Nephron (organoid): Measurements from ENCODE around the gene HS6ST3.
"Not testable (repeated sequence)": the region's sequence is repeated elsewhere in the genome, so short reads cannot be mapped to it uniquely, and the experiment has no call there.

Source experiments
- H3K27ac Mint-ChIP-seq, 3 experiments: 2 replicates each; pipeline ENCODE4 v1.8.0; 2020; ENCODE audit warnings: mixed read lengths in 3 of 3, mild to moderate bottlenecking in 2 of 3, moderate library complexity in 1 of 3
- H3K27me3 Mint-ChIP-seq: 2 replicates; pipeline ENCODE4 v1.8.0; 2021; ENCODE audit warnings: low read depth, mild to moderate bottlenecking, moderate library complexity, mixed read lengths
- H3K36me3 Mint-ChIP-seq: 2 replicates; pipeline ENCODE4 v1.8.0; 2020; ENCODE audit warnings: low read depth, mixed read lengths
- H3K4me1 Mint-ChIP-seq: 2 replicates; pipeline ENCODE4 v1.8.0; 2020; ENCODE audit warnings: mixed read lengths
- H3K4me3 Mint-ChIP-seq, 3 experiments: 2 replicates each; pipeline ENCODE4 v1.8.0; 2020; ENCODE audit warnings: mild to moderate bottlenecking in 3 of 3, mixed read lengths in 3 of 3, moderate library complexity in 2 of 3
- H3K9me3 Mint-ChIP-seq: 2 replicates; pipeline ENCODE4 v1.8.0; 2020; ENCODE audit warnings: mixed read lengths
- TF ChIP-seq, protein P1 (sequence below), 3 experiments: fragments of 200-600 bp; sonication (generic); IDR thresholded peaks; one replicate each; pipeline ENCODE4 v1.5.0; 2021; ENCODE audit warnings: antibody characterized with exemption in 3 of 3; ENCODE audit not compliant: unreplicated experiment in 3 of 3

The HS6ST3 gene

DNA sequence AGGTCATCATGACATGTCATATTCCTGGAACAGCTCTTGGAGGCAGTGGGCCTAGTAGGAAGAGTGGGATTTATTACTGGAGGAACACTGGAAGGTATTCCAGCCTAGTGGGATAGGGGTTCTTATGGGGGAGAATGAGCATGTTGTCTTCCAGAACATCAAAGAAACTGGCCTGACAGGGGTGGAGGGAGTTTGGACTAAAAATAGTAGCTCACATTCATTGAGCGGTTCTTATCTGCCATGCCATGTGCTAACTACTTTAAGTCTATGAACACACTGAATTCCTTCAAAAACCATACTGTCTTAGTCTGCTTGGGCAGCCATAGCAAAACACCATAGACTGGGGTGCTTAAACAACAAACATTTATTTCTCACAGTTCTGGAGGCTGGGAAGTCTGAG lies 413.6 kb downstream of the HS6ST3 start:
- Mint-ChIP-seq H3K4me1 (no peaks in the 10 kb centered on the region), H3K4me3 (no peak overlapping the region), H3K27me3 (no peaks in the 10 kb centered on the region), H3K36me3 (no peaks in the 10 kb centered on the region), H3K27ac (no peak overlapping the region), H3K9me3 (no peaks in the 10 kb centered on the region)
- TF ChIP-seq, protein P1, sequence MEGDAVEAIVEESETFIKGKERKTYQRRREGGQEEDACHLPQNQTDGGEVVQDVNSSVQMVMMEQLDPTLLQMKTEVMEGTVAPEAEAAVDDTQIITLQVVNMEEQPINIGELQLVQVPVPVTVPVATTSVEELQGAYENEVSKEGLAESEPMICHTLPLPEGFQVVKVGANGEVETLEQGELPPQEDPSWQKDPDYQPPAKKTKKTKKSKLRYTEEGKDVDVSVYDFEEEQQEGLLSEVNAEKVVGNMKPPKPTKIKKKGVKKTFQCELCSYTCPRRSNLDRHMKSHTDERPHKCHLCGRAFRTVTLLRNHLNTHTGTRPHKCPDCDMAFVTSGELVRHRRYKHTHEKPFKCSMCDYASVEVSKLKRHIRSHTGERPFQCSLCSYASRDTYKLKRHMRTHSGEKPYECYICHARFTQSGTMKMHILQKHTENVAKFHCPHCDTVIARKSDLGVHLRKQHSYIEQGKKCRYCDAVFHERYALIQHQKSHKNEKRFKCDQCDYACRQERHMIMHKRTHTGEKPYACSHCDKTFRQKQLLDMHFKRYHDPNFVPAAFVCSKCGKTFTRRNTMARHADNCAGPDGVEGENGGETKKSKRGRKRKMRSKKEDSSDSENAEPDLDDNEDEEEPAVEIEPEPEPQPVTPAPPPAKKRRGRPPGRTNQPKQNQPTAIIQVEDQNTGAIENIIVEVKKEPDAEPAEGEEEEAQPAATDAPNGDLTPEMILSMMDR (IDR thresholded peaks at IDR 0.05; ENCODE audit: unreplicated experiment in 3 of 3) = no peak

- Mint-ChIP-seq H3K36me3 (no peaks in the 10 kb centered on the region), H3K9me3 (no peaks in the 10 kb centered on the region), H3K27ac (no peak overlapping the region), H3K4me3 (no peak overlapping the region), H3K4me1 (no peaks in the 10 kb centered on the region), H3K27me3 (no peaks in the 10 kb centered on the region)
- TF ChIP-seq, protein P1 (IDR thresholded peaks at IDR 0.05; ENCODE audit: unreplicated experiment in 3 of 3) = no peak
Measured at GRCh38 chr13:96511587-96511986, 421.7 kb downstream of the HS6ST3 start.

DNA sequence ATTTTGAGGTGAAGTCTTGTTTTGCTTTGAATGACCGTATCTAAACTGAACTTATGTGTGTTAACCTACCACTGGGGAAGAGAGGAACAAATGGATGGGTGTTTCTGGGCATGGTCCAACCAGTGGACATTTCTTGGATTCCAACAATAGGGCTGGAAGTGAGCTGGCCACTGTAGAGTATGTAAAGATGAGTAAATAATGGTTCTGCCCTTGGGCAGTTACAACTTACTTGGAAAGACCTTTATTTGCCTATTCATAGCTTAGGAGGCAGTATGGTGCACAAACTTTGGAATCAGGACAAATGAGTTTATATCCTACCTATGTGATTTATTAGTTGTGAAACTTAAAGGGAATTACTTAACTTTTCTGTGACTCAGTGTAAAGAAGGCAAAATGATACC lies 429.5 kb downstream of the HS6ST3 start:
- no peak overlapping the region for H3K4me3 Mint-ChIP-seq
- no peaks in the 10 kb centered on the region for H3K36me3 Mint-ChIP-seq
- peaks cover 17% of the 10 kb centered on the region for H3K9me3 Mint-ChIP-seq
- TF ChIP-seq, protein P1 (IDR thresholded peaks at IDR 0.05; ENCODE audit: unreplicated experiment in 3 of 3) = no peak
- peaks cover 8% of the 10 kb centered on the region for H3K27me3 Mint-ChIP-seq
- H3K4me1 Mint-ChIP-seq = no peaks in the 10 kb centered on the region
- H3K27ac Mint-ChIP-seq = no peak overlapping the region

GRCh38 chr13:96524398-96525020 lies 434.6 kb downstream of the HS6ST3 start:
- H3K4me1 Mint-ChIP-seq, H3K27ac Mint-ChIP-seq, H3K36me3 Mint-ChIP-seq, H3K4me3 Mint-ChIP-seq, H3K27me3 Mint-ChIP-seq: not testable (repeated sequence)
- H3K9me3 Mint-ChIP-seq = peaks cover 13% of the 10 kb centered on the region

- Mint-ChIP-seq H3K4me3 (no peak overlapping the region), H3K9me3 (peaks cover 13% of the 10 kb centered on the region), H3K27ac (no peak overlapping the region), H3K4me1 (no peaks in the 10 kb centered on the region), H3K27me3 (peaks cover 11% of the 10 kb centered on the region), H3K36me3 (no peaks in the 10 kb centered on the region)
- TF ChIP-seq, protein P1 (IDR thresholded peaks at IDR 0.05; ENCODE audit: unreplicated experiment in 3 of 3) = no peak
Measured at GRCh38 chr13:96525715-96526114, 435.8 kb downstream of the HS6ST3 start.

DNA sequence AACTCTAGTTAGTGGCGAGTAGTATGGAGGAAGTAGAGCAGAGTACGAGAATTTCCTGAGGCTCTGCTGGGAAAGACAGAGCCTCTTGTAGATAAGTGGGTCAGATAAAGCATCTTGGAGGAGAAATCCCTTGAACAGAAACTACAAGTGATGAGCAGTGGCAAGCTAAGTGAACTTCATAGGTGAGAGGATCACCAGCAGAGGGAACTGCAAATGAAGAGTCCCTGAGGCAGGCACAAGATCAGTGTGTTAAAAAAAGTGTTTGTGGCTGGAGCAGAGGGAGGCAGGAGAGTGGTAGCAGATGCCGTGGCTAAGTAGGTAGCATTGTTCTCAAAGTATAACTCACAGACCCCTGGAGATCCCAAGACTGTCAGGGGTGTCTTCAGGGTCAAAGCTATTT lies 437.6 kb downstream of the HS6ST3 start:
- TF ChIP-seq, protein P1 (IDR thresholded peaks at IDR 0.05; ENCODE audit: unreplicated experiment in 3 of 3) = no peak
- Mint-ChIP-seq H3K36me3 (no peaks in the 10 kb centered on the region), H3K4me1 (no peaks in the 10 kb centered on the region), H3K9me3 (peaks cover 8% of the 10 kb centered on the region), H3K27me3 (peaks cover 9% of the 10 kb centered on the region), H3K4me3 (no peak overlapping the region), H3K27ac (no peak overlapping the region)
